Kidney epithelial cell (primary cell): ENCODE data around the gene ZNF425. TPM values are rescaled to one million over a fixed set of nuclear protein-coding genes. Genes with fewer than 3 reads are reported as not detected.

Experiments
- DNase-seq: peaks from one replicate; pipeline ENCODE4 v3.0.0-alpha.2; 2010; ENCODE audit warnings: low read depth
- H3K27me3 ChIP-seq: 2 replicates; pipeline ENCODE4 v1.6.0; 2011; ENCODE audit warnings: low read length; ENCODE audit not compliant: control insufficient read depth, insufficient read depth
- H3K36me3 ChIP-seq: 2 replicates; pipeline ENCODE4 v1.5.1; 2011; ENCODE audit warnings: low read length; ENCODE audit not compliant: control insufficient read depth, insufficient read depth
- H3K4me3 ChIP-seq: 2 replicates; pipeline ENCODE4 v1.5.1; 2011; ENCODE audit warnings: low read depth, mild to moderate bottlenecking, control low read depth, low read length
- CTCF ChIP-seq: IDR thresholded peaks from 2 replicates; pipeline ENCODE4 v1.5.1; 2011; ENCODE audit warnings: mild to moderate bottlenecking, moderate library complexity, low read length, control low read depth, inconsistent platforms; ENCODE audit not compliant: insufficient read depth, poor library complexity, severe bottlenecking
- total RNA-seq: library from RNA; depleted of rRNA; stranded (reverse); fragments of >200 nt; gene quantifications from 2 replicates; pipeline ENCODE4 v1.2.3, GENCODE V29; 2015

Gene ZNF425
- total RNA-seq, 1 donor from 2014 or later = 5.0 TPM

- Histone ChIP-seq H3K27me3 (no peaks in the 10 kb centered on the region), H3K36me3 (no peaks in the 10 kb centered on the region), H3K4me3 (no peak overlapping the region)
- DNase-seq = no peak
- no peak for TF ChIP-seq CTCF
These were observed 38.7 kb downstream of the ZNF425 start for GRCh38 chr7:149087376-149087775.

DNA sequence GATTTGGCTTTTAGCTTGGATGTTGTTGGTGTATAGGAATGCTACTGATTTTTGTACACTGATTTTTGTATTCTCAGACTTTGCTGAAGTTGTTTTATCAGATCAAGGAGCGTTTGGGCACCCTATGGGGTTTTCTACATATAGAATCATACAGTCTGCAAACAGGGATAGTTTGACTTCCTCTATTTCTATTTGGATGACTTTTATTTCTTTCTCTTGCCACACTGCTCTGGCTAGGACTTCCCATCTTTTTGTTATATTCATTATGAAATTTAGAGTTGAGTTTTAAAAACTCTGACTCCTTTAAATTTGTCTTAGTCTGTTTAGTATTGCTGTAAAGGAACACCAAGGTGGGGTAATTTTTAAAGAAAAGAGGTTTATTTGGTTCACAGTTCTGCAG is 40.3 kb downstream of the ZNF425 start:
- Histone ChIP-seq H3K27me3 (no peaks in the 10 kb centered on the region), H3K4me3 (no peak overlapping the region), H3K36me3 (no peaks in the 10 kb centered on the region)
- no peak for DNase-seq
- no peak for TF ChIP-seq CTCF

DNA sequence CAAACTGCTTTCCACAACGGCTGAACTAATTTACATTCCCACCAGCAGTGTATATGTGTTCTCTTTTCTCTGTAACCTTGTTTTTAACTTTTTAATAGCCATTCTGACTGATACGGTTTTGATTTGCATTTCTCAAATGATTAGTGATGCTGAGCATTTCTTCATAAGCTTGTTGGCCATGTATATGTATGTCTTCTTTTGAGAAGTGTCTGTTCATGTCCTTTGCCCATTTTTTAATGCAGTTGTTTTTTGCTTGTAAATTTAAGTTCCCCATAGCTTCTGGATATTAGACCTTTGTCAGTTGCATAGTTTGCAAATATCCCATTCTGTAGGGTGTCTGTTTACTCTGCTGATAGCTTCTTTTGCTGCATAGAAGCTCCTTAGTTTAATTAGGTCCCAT is 41.7 kb downstream of the ZNF425 start:
- Histone ChIP-seq H3K27me3 (no peaks in the 10 kb centered on the region), H3K4me3 (no peak overlapping the region), H3K36me3 (no peaks in the 10 kb centered on the region)
- DNase-seq = no peak
- no peak for TF ChIP-seq CTCF

- no peaks in the 10 kb centered on the region for H3K27me3 ChIP-seq
- TF ChIP-seq CTCF = no peak
- H3K4me3 ChIP-seq = no peak overlapping the region
- DNase-seq = no peak
- no peaks in the 10 kb centered on the region for H3K36me3 ChIP-seq
These were observed 44.2 kb downstream of the ZNF425 start for GRCh38 chr7:149081914-149082313.

GRCh38 chr7:149077594-149077993 is 48.5 kb downstream of the ZNF425 start:
- no peak for DNase-seq
- no peak for TF ChIP-seq CTCF
- Histone ChIP-seq H3K27me3 (no peaks in the 10 kb centered on the region), H3K36me3 (peaks cover 2% of the 10 kb centered on the region), H3K4me3 (no peak overlapping the region)

DNA sequence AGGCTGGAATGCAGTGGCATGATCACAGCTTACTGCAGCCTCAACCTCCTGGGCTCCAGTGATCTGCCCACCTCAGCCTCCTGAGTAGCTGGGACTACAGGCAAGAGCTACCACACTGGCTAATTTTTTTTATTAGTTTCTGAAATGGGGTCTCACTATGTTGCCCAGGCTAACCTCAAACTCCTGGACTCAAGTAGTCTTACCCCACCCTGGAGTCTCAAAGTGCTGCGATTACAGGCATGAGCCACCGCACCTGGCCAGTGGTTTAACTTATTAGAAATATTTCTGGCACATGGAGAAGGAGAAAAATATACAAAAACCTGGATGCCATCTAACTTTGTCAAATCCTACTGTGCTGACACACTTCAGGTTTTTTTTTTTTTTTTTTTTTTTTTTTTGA is 50.8 kb downstream of the ZNF425 start:
- DNase-seq = no peak
- TF ChIP-seq CTCF = no peak
- peaks cover 2% of the 10 kb centered on the region for H3K36me3 ChIP-seq
- no peaks in the 10 kb centered on the region for H3K27me3 ChIP-seq
- H3K4me3 ChIP-seq = no peak overlapping the region
